Measurements from ENCODE around the gene IQGAP1.

GRCh38 chr15:90408657-90409056, 20.6 kb downstream of the IQGAP1 start:
- TF ChIP-seq CTCF (IDR thresholded peaks at IDR 0.05) (no peak), EP300 (IDR thresholded peaks at IDR 0.05) (no peak)

Data from suprapubic skin (tissue), 3 donors.